CD4-positive, alpha-beta T cell treated with Interleukin-12 subunit alpha and Interleukin-12 subunit beta, for 1 hour (primary cell): ENCODE data around the gene FUOM.

ENCODE experiments used
- DNase-seq: peaks from one replicate; pipeline ENCODE4 v3.0.0-alpha.2; 2020

The FUOM gene

DNA sequence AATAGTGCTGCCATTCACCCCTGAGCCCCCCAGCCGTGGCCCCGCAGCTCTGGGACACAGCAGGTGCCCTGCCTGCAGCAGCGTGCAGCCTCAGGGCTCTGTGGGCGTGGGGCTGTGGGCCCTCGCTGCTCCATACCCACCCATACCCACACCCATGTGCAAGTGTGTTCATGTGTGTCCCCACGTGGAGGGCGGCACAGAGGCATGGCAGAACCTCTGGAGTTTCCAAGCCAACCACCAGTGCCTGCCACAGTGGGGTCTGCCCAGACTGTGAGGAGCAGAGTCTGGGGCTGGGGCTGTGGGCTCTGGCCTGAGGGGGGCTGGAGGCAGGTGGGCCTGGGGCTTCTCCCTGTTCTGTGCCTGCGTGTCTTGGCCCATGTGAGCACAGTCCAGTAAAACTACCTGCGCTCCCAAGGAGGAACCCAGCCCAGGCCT lies 8.2 kb downstream of the FUOM start:
- DNase-seq, result no peak

- DNase-seq, result no peak
Observed at GRCh38 chr10:133349160-133349568, 8.7 kb downstream of the FUOM start.

GRCh38 chr10:133347710-133348517 lies 9.9 kb downstream of the FUOM start:
- no peak for DNase-seq

DNA sequence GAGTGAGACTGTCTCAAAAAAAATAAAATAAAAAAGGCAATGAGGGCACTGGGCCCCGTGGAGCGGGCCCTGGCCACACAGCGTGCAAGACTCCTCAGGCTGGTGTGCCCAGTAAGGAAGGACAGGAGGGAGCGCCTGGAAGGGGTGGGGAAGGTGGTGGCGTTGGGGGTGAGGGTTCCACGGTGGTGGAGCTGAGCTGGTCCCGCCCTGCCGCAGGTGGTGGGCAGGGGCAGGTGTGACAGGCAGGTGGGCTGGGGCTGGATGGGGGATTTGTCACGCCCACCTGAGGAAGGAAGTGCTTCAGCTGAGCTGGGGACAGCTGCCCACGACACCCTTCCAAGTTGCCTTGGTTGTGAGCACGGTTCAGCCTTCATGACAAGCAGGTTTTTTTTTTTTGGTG lies 11.4 kb downstream of the FUOM start:
- DNase-seq, result no peak

- DNase-seq, result no peak
Observed at GRCh38 chr10:133344236-133344635, 13.6 kb downstream of the FUOM start.

GRCh38 chr10:133343558-133343957 lies 14.3 kb downstream of the FUOM start:
- no peak for DNase-seq

GRCh38 chr10:133342942-133343341 lies 14.9 kb downstream of the FUOM start:
- no peak for DNase-seq

- DNase-seq, result no peak
Observed at GRCh38 chr10:133341983-133342382, 15.8 kb downstream of the FUOM start.

GRCh38 chr10:133339708-133340380 lies 18.0 kb downstream of the FUOM start:
- DNase-seq, result no peak

DNA sequence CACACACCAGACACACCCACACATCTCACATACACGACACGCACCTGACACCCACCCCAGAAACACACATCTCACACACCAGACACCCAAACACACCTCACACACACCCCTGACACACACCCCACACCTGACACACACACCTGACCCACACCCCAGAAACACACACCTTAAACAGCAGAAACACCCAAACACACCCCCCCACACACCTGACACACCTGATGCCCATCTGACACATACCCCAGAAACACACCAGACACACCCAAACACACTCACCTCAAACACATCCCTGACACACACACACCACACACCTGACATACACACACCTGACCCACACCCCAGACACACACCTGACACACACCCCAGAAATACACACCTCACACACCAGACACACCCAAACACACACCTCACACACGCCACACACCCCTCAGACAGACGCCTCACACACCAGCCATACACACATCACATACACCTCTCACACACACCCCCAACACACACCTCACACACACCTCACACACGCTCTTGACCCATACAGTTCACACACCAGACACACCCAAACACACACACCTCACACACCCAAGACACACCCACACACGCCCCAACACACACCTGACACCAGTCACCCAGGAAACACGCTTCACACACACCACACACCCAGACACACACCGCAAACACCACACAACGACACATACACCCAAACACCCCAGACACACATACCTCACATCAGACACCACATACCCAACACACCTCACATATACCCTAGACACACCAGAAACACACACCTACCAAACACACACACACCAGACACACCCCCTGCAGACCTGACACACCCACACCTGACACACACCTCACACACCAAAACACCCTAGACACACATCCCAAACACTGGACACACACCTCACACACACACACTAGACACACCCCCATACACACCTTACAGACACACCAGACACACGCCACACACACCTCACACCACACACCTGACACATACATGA lies 19.4 kb downstream of the FUOM start:
- DNase-seq, result no peak

GRCh38 chr10:133337370-133337725 lies 20.5 kb downstream of the FUOM start:
- DNase-seq, result no peak

DNA sequence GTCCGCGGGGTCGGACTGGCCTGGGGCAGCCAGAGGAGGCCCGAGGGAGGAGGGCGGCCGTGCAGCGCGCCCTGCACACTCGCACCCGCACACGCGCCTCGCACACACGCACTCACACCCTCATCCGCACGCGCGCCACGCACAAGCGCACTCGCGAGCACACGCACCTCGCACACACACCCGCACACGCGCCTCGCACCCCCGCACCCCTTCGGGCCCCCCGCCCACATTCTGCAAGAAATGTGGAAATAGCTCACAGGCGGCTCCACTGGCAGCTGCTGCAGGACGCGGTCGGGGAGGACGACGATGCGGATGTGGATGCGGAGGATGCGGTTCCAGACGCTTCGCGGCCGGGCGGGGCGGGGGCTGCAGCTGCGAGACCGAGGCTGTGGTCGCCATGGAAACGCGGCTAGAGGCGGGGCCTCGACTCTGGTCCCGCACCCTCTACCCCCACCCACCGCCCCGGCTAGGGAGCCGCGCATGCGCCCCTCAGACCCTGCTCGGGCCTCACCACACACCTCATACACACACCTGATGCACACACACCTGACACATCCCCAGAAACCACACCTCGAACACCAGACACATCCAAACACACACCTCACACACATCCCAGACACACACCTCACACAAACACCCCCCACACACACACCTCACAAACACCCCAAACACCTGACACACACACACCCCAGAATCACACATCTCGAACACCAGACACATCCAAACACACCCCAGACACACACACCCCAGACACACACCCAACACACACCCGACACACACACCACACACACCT lies 21.0 kb downstream of the FUOM start, which contains the start of gene CALY:
Gene CALY (minus strand): TSS at position 320 of the 793 bp plus-strand sequence. CDS start 7,907 bp downstream, outside the sequence.
- peak; percentile 93 for DNase-seq

DNA sequence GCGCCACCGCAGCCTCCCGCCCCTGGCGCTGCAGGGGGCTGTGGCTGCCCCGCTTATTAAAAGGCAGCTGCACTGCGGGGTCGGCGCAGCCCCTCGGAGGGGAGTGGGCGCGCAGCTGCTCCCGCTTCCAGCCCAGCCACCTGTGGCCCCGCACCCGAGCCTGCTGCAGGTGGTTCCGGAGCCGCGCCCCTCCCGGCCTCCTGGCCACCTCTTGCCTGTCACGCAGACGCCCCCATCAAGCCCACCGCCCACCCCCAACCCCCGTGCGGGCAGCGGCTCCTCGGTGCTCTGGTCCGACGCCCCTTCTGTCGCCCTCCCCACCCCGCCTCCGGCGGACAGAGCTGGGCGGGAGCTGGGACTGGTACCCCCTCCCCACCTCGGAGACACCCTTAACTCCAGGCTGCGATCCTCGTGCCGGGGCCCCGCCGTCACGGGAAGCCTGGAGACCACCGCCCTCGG lies 21.7 kb downstream of the FUOM start:
- DNase-seq, result no peak

GRCh38 chr10:133335246-133336117 lies 22.3 kb downstream of the FUOM start:
- peak; percentile 87 for DNase-seq

DNA sequence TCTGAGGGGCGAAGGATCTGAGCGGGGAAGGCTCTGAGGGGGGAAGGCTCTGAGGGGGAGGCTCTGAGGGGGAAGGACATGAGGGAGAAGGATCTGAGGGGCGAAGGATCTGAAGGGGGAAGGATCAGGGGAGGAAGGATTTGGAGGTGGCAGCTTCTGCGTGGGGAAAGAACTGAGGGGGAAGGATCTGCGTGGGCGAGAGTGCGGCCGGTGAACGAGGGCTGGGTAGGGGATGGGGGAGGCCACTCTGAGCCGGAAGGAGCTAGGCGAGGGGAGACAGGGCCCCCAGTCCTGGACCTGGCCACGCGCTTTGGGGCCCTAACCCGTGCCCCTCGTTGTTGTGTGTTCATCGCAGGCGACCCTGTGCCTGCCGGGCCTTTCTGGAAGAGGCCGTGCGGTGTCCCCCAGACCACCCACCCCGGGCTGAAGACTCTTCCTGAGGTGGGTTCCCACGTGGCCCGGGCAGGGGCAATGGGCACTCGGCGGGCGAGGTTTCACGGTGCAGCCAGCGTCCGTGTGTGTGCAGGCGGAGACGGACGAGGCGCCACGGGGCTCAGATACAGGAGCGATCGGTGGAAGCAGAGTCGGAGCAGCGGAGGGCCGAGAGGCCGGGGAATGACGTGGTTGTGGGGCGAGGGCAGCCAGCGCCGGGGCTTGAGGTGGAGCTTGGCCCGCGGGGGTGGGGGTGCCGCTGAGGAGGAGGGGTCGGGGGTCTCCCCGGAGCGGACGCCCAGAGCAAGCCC lies 23.1 kb downstream of the FUOM start:
- DNase-seq, result no peak

GRCh38 chr10:133332936-133333699 lies 24.7 kb downstream of the FUOM start:
- DNase-seq, result no peak

- DNase-seq, result peak; percentile 89
Observed at GRCh38 chr10:133329491-133330202, 28.2 kb downstream of the FUOM start.
